GM12878 (cell line): ENCODE results near the gene ZNF678. TPM values are rescaled to one million over a fixed set of nuclear protein-coding genes. Genes with fewer than 3 reads are reported as not detected.
A peak's percentile ranks its signal among the peaks of the same experiment; 100 is the strongest.

Experiments used
- BCL11A ChIP-seq: IDR thresholded peaks from 2 replicates; pipeline ENCODE4 v1.6.1; 2011; ENCODE audit warnings: low read depth, low read length
- EED ChIP-seq: sonication (generic); IDR thresholded peaks from 2 replicates; pipeline ENCODE4 v1.6.1; 2016; ENCODE audit warnings: antibody characterized with exemption, low read depth
- KLF5 ChIP-seq: fragments of 450-650 bp; IDR thresholded peaks from 2 replicates; pipeline ENCODE4 v1.6.1; 2014; ENCODE audit warnings: mild to moderate bottlenecking; ENCODE audit not compliant: partially characterized antibody
- MAX ChIP-seq: IDR thresholded peaks from 2 replicates; pipeline ENCODE4 v1.6.1; 2012; ENCODE audit warnings: low read depth, low read length, improper control_type of control experiment
- NBN ChIP-seq: fragments of 450-650 bp; IDR thresholded peaks from 2 replicates; pipeline ENCODE4 v1.6.1; 2016
- NR2C2 ChIP-seq: IDR thresholded peaks from 2 replicates; pipeline ENCODE4 v1.6.1; 2011; ENCODE audit warnings: borderline replicate concordance, low read depth; ENCODE audit not compliant: control insufficient read depth, insufficient read length
- POLR2AphosphoS2 ChIP-seq: IDR thresholded peaks from 2 replicates; pipeline ENCODE4 v1.6.1; 2011; ENCODE audit warnings: low read depth, mild to moderate bottlenecking, low read length, improper control_type of control experiment, moderate library complexity
- SIX5 ChIP-seq: IDR thresholded peaks from 2 replicates; pipeline ENCODE4 v1.6.1; 2011; ENCODE audit warnings: mild to moderate bottlenecking, low read depth, low read length, moderate library complexity; ENCODE audit not compliant: severe bottlenecking
- SUZ12 ChIP-seq: fragments of 200-600 bp; sonication (generic); IDR thresholded peaks from one replicate; pipeline ENCODE4 v1.6.1; 2018; ENCODE audit warnings: antibody characterized with exemption, mild to moderate bottlenecking; ENCODE audit not compliant: unreplicated experiment
- ZNF687 ChIP-seq: fragments of 450-650 bp; IDR thresholded peaks from 2 replicates; pipeline ENCODE4 v1.6.1; 2017; ENCODE audit warnings: mild to moderate bottlenecking, moderate library complexity
- polyA plus RNA-seq, 11 experiments: library from polyadenylated mRNA; depleted of rRNA in 4 of 11; unstranded in 6 of 11; stranded (reverse) in 5 of 11; fragments of >200 nt; fragmentation: Nextera tagmentation in 4 of 11; fragmentation: Illumina TruSeq in 1 of 11; extraction: Ambion mirVana in 4 of 11; extraction: Trizol in 1 of 11; gene quantifications; 1 replicate in 1 of 11; 2 replicates in 10 of 11; pipeline versions ENCODE4 v1.2.1 to v1.2.3, GENCODE V29; 2011 to 2016; ENCODE audit warnings: inconsistent platforms in 2 of 11, missing spikeins in 2 of 11, low read depth in 1 of 11
- total RNA-seq, 4 experiments: library from RNA; depleted of rRNA in 3 of 4; stranded (reverse); fragments of >200 nt in 3 of 4; fragmentation: Illumina TruSeq in 1 of 4; extraction: Trizol in 1 of 4; gene quantifications; 2 replicates each; pipeline versions ENCODE4 v1.2.1 to v1.2.3, GENCODE V29; 2013 to 2021

Gene ZNF678
- total and polyA plus RNA-seq, 10 of the 15 experiments (the other 5 are each of a cell fraction or from before 2014, with no cell fraction given) = 1.4 to 10.4 (median 3.5) TPM

- TF ChIP-seq SIX5 (no peak), ZNF687 (no peak), SUZ12 (no peak), MAX (no peak), POLR2AphosphoS2 (no peak), BCL11A (no peak), EED (peak; percentile 70), NR2C2 (no peak), KLF5 (peak; percentile 66), NBN (peak; percentile 71; the same call in 1 of the 2 replicates)
These were observed at the start of gene ZNF678 (continued) for GRCh38 chr1:227563324-227564201.
